Islet of Langerhans (tissue), 1 donor: ENCODE data around the gene CCDC137.

Experiments used
- FAIRE-seq: peaks from one replicate; lab custom pipeline; 2011; peaks lifted over from hg19 to GRCh38; lab: Jason Lieb, UNC

CCDC137 gene

GRCh38 chr17:81683208-81683583 lies 16.7 kb downstream of the CCDC137 start:
- FAIRE-seq = no peak

GRCh38 chr17:81683584-81684441 lies 17.3 kb downstream of the CCDC137 start, which contains the start of the genes ARL16 and HGS:
Gene ARL16 (minus strand): TSS chr17:81683797. CDS start chr17:81683753, 44 bp downstream.
Gene HGS (plus strand): TSS chr17:81684011. CDS start chr17:81684067, 56 bp downstream.
- peak; percentile 95 for FAIRE-seq

GRCh38 chr17:81684442-81684911 lies 17.9 kb downstream of the CCDC137 start:
- FAIRE-seq = no peak

GRCh38 chr17:81685108-81685507 lies 18.6 kb downstream of the CCDC137 start:
- FAIRE-seq = no peak

- no peak for FAIRE-seq
Measured at GRCh38 chr17:81686614-81687013, 20.1 kb downstream of the CCDC137 start.

- no peak for FAIRE-seq
Measured at GRCh38 chr17:81687770-81688541, 21.4 kb downstream of the CCDC137 start.

GRCh38 chr17:81688616-81689015 lies 22.1 kb downstream of the CCDC137 start:
- no peak for FAIRE-seq

- no peak for FAIRE-seq
Measured at GRCh38 chr17:81690066-81690465, 23.5 kb downstream of the CCDC137 start.

- no peak for FAIRE-seq
Measured at GRCh38 chr17:81690549-81690948, 24.0 kb downstream of the CCDC137 start.

- no peak for FAIRE-seq
Measured at GRCh38 chr17:81691196-81691595, 24.7 kb downstream of the CCDC137 start.

- no peak for FAIRE-seq
Measured at GRCh38 chr17:81691608-81692007, 25.1 kb downstream of the CCDC137 start.

- FAIRE-seq = no peak
Measured at GRCh38 chr17:81693509-81694210, 27.1 kb downstream of the CCDC137 start.

- FAIRE-seq = no peak
Measured at GRCh38 chr17:81694810-81695209, 28.3 kb downstream of the CCDC137 start.

- no peak for FAIRE-seq
Measured at GRCh38 chr17:81695211-81695610, 28.7 kb downstream of the CCDC137 start.

- no peak for FAIRE-seq
Measured at GRCh38 chr17:81695801-81696200, 29.3 kb downstream of the CCDC137 start.

- FAIRE-seq = no peak
Measured at GRCh38 chr17:81696218-81696941, 29.8 kb downstream of the CCDC137 start.

GRCh38 chr17:81697261-81698044 lies 30.9 kb downstream of the CCDC137 start:
- no peak for FAIRE-seq

GRCh38 chr17:81700353-81701287 lies 34.1 kb downstream of the CCDC137 start:
- no peak for FAIRE-seq

GRCh38 chr17:81701288-81702071 lies 34.9 kb downstream of the CCDC137 start:
- FAIRE-seq = no peak
